Suprapubic skin (tissue), 4 donors: ENCODE data around the gene COBLL1. TPM values are rescaled to one million over a fixed set of nuclear protein-coding genes. Genes with fewer than 3 reads are reported as not detected.

ENCODE experiments used
- DNase-seq, 2 donors: peaks; one replicate each; pipeline ENCODE4 v3.0.0-alpha.2; 2019; ENCODE audit warnings: low spot score in 2 of 2
- H3K27ac ChIP-seq: fragments of 200-600 bp; sonication (generic); one replicate; pipeline ENCODE4 v1.5.1; 2019
- H3K27me3 ChIP-seq: fragments of 200-600 bp; sonication (generic); one replicate; pipeline ENCODE4 v1.5.1; 2019
- H3K36me3 ChIP-seq: fragments of 200-600 bp; sonication (generic); one replicate; pipeline ENCODE4 v1.5.1; 2019
- H3K4me1 ChIP-seq: fragments of 200-600 bp; sonication (generic); one replicate; pipeline ENCODE4 v1.5.1; 2019
- H3K4me3 ChIP-seq: fragments of 200-600 bp; sonication (generic); one replicate; pipeline ENCODE4 v1.5.1; 2019; ENCODE audit warnings: mild to moderate bottlenecking
- H3K9me3 ChIP-seq: fragments of 200-600 bp; sonication (generic); one replicate; pipeline ENCODE4 v1.5.1; 2019
- CTCF ChIP-seq, 2 donors: fragments of 200-600 bp in 1 of 2; fragments of 450-650 bp in 1 of 2; sonication (generic) in 1 of 2; IDR thresholded peaks; one replicate each; pipeline ENCODE4 v1.5.1; 2016 to 2019; ENCODE audit warnings: antibody characterized with exemption in 2 of 2, mild to moderate bottlenecking in 1 of 2, moderate library complexity in 1 of 2
- EP300 ChIP-seq: sonication (generic); formaldehyde crosslinking; IDR thresholded peaks from one replicate; pipeline ENCODE4 v1.6.1; 2017; ENCODE audit warnings: antibody characterized with exemption
- POLR2A ChIP-seq, 2 donors: fragments of 450-650 bp; IDR thresholded peaks; one replicate each; pipeline ENCODE4 v1.6.1; 2017; ENCODE audit warnings: antibody characterized with exemption in 2 of 2, mild to moderate bottlenecking in 2 of 2, moderate library complexity in 2 of 2
- POLR2AphosphoS5 ChIP-seq, 3 donors: sonication (generic); formaldehyde crosslinking; IDR thresholded peaks; one replicate each; pipeline ENCODE4 v1.6.1; 2017; ENCODE audit warnings: antibody characterized with exemption in 3 of 3
- whole genome bisulfite sequencing: methylation state at CpG from one replicate; pipeline ENCODE4 v1.1.5; 2018; 5-methylcytosine and 5-hydroxymethylcytosine counted together
- total RNA-seq, 4 donors: library from RNA; depleted of rRNA; stranded (reverse); fragments of >200 nt; gene quantifications; one replicate each; pipeline ENCODE4 v1.1.0, GENCODE V29; 2016

The COBLL1 gene
- total RNA-seq, 4 donors from 2014 or later: 36.2 to 170 (median 61.0) TPM

DNA sequence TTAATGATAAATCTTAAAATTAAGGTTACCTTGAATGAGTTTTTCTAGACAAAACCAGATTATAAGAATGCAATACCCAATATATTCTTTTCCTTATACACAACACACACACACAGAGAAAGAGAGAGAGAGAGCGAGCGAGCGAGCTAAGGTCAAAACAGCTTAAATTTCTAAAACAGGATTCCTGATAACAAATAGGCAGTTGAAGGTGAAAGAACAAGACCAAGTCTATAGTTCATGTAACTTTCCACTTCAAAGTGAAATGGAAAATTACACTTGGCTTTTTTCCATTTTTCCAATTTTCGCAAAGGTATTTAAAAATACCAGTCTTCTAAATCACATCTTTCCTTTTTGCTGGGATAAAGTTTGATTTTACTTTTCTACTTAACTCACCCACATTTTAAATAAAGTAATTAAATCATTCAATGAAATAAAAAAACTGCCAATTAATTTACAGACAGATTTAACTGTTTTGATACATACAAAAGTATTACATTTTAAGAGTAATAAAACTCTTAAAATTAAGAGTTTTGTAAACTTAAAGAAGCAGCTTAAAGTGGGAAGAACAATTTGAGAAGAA is 98.8 kb downstream of the COBLL1 start:
- no peaks in the 10 kb centered on the region for H3K27me3 ChIP-seq
- no peak overlapping the region for H3K27ac ChIP-seq
- WGBS: 91% methylated on average over 4 of the region's 4 CpGs

GRCh38 chr2:164739966-164740365 is 101.7 kb downstream of the COBLL1 start:
- DNase-seq: no peak
- Histone ChIP-seq H3K27me3 (no peaks in the 10 kb centered on the region), H3K4me1 (peaks cover 16% of the 10 kb centered on the region), H3K4me3 (no peak overlapping the region), H3K9me3 (no peaks in the 10 kb centered on the region), H3K27ac (no peak overlapping the region), H3K36me3 (no peaks in the 10 kb centered on the region)
- WGBS: 37% methylated on average over 3 of the region's 3 CpGs
- TF ChIP-seq POLR2AphosphoS5 (IDR thresholded peaks at IDR 0.05): no peak
- TF ChIP-seq POLR2A (IDR thresholded peaks at IDR 0.05): no peak
- no peak for TF ChIP-seq CTCF (IDR thresholded peaks at IDR 0.05)
- TF ChIP-seq EP300: no peak

More for the DNA sequence above, 98.8 kb downstream of the COBLL1 start:
- Histone ChIP-seq H3K36me3 (no peaks in the 10 kb centered on the region), H3K4me3 (no peak overlapping the region), H3K9me3 (no peaks in the 10 kb centered on the region), H3K4me1 (peaks cover 11% of the 10 kb centered on the region)
- no peak for DNase-seq
- TF ChIP-seq CTCF (IDR thresholded peaks at IDR 0.05): no peak
- no peak for TF ChIP-seq EP300
- TF ChIP-seq POLR2A (IDR thresholded peaks at IDR 0.05): no peak
- TF ChIP-seq POLR2AphosphoS5 (IDR thresholded peaks at IDR 0.05): no peak

GRCh38 chr2:164737612-164738081 is 104.0 kb downstream of the COBLL1 start:
- H3K4me3 ChIP-seq: no peak overlapping the region
- peaks cover 23% of the 10 kb centered on the region for H3K4me1 ChIP-seq
- DNase-seq: peak in 1 of 2 donors; percentile 70
- H3K9me3 ChIP-seq: no peaks in the 10 kb centered on the region
- H3K36me3 ChIP-seq: no peaks in the 10 kb centered on the region
- H3K27me3 ChIP-seq: no peaks in the 10 kb centered on the region
- H3K27ac ChIP-seq: no peak overlapping the region
- TF ChIP-seq CTCF (IDR thresholded peaks at IDR 0.05): peak; percentile 47 to 53
- TF ChIP-seq EP300: no peak
- TF ChIP-seq POLR2A (IDR thresholded peaks at IDR 0.05): no peak
- TF ChIP-seq POLR2AphosphoS5 (IDR thresholded peaks at IDR 0.05): no peak
- 4% methylated on average over 9 of the region's 9 CpGs for WGBS

GRCh38 chr2:164735309-164735919 is 106.2 kb downstream of the COBLL1 start:
- no peaks in the 10 kb centered on the region for H3K27me3 ChIP-seq
- TF ChIP-seq EP300 (no peak), POLR2A (IDR thresholded peaks at IDR 0.05) (no peak), CTCF (IDR thresholded peaks at IDR 0.05) (no peak), POLR2AphosphoS5 (IDR thresholded peaks at IDR 0.05) (no peak)
- no peak overlapping the region for H3K4me3 ChIP-seq
- H3K4me1 ChIP-seq: peaks cover 23% of the 10 kb centered on the region
- H3K9me3 ChIP-seq: no peaks in the 10 kb centered on the region
- 64% methylated on average over 4 of the region's 4 CpGs for WGBS
- no peak overlapping the region for H3K27ac ChIP-seq
- DNase-seq: no peak
- no peaks in the 10 kb centered on the region for H3K36me3 ChIP-seq

GRCh38 chr2:164734196-164734595 is 107.4 kb downstream of the COBLL1 start:
- WGBS: 65% methylated on average over 3 of the region's 3 CpGs
- TF ChIP-seq CTCF (IDR thresholded peaks at IDR 0.05): no peak
- TF ChIP-seq POLR2AphosphoS5 (IDR thresholded peaks at IDR 0.05): no peak
- TF ChIP-seq POLR2A (IDR thresholded peaks at IDR 0.05): no peak
- TF ChIP-seq EP300: no peak
- Histone ChIP-seq H3K4me3 (no peak overlapping the region), H3K4me1 (peaks cover 16% of the 10 kb centered on the region), H3K36me3 (no peaks in the 10 kb centered on the region), H3K27me3 (no peaks in the 10 kb centered on the region), H3K27ac (no peak overlapping the region), H3K9me3 (no peaks in the 10 kb centered on the region)
- no peak for DNase-seq
